Keratinocyte (primary cell): ENCODE data around the gene NR6A1. TPM values are rescaled to one million over a fixed set of nuclear protein-coding genes. Genes with fewer than 3 reads are reported as not detected.

Source experiments
- DNase-seq: peaks from one replicate; pipeline ENCODE4 v3.0.0-alpha.2; 2011; ENCODE audit warnings: low read depth, missing footprints, low spot score
- FAIRE-seq: peaks from 2 replicates; lab custom pipeline; 2011; peaks lifted over from hg19 to GRCh38; lab: Jason Lieb, UNC
- H2AFZ ChIP-seq: 2 replicates; pipeline ENCODE4 v1.6.0; 2012; ENCODE audit warnings: low read length, control low read depth, inconsistent platforms; ENCODE audit not compliant: control insufficient read depth
- H3K27ac ChIP-seq: 2 replicates; pipeline ENCODE4 v1.5.1; 2011; ENCODE audit warnings: low read length; ENCODE audit not compliant: control insufficient read depth, insufficient read depth
- H3K27me3 ChIP-seq: 3 replicates; pipeline ENCODE4 v1.6.0; 2011; ENCODE audit warnings: low read length; ENCODE audit not compliant: control insufficient read depth, insufficient read depth; ENCODE audit errors: extremely low read depth
- H3K36me3 ChIP-seq, 2 experiments: 2 replicates in 1 of 2; 3 replicates in 1 of 2; pipeline ENCODE4 v1.5.1; 2011; ENCODE audit warnings: low read length in 2 of 2, mild to moderate bottlenecking in 1 of 2; ENCODE audit not compliant: control insufficient read depth in 2 of 2, insufficient read depth in 2 of 2; ENCODE audit errors: extremely low read depth in 1 of 2
- H3K4me1 ChIP-seq: 3 replicates; pipeline ENCODE4 v1.5.1; 2011; ENCODE audit warnings: low read length; ENCODE audit not compliant: control insufficient read depth, insufficient read depth; ENCODE audit errors: extremely low read depth
- H3K4me2 ChIP-seq: 3 replicates; pipeline ENCODE4 v1.6.0; 2011; ENCODE audit warnings: low read depth, low read length; ENCODE audit not compliant: control insufficient read depth, insufficient read depth; ENCODE audit errors: extremely low read depth
- H3K4me3 ChIP-seq, 3 experiments: fragments of 200-600 bp in 1 of 3; sonication (generic) in 1 of 3; 2 replicates in 2 of 3; 3 replicates in 1 of 3; pipeline ENCODE4 v1.5.1; 2011 to 2016; ENCODE audit warnings: low read length in 3 of 3, mild to moderate bottlenecking in 3 of 3, control low read depth in 2 of 3, inconsistent platforms in 1 of 3, low read depth in 1 of 3, mixed read lengths in 1 of 3, mixed run types in 1 of 3, moderate library complexity in 1 of 3; ENCODE audit not compliant: control insufficient read depth in 2 of 3, insufficient read depth in 2 of 3; ENCODE audit errors: extremely low read depth in 1 of 3
- H3K79me2 ChIP-seq: 2 replicates; pipeline ENCODE4 v1.6.0; 2012; ENCODE audit warnings: low read length; ENCODE audit not compliant: control insufficient read depth, insufficient read depth
- H3K9ac ChIP-seq: 3 replicates; pipeline ENCODE4 v1.6.0; 2011; ENCODE audit warnings: low read length; ENCODE audit not compliant: control insufficient read depth, insufficient read depth; ENCODE audit errors: extremely low read depth
- H3K9me1 ChIP-seq: 3 replicates; pipeline ENCODE4 v1.6.0; 2011; ENCODE audit warnings: low read length; ENCODE audit not compliant: control insufficient read depth, insufficient read depth; ENCODE audit errors: extremely low read depth
- H3K9me3 ChIP-seq: 2 replicates; pipeline ENCODE4 v1.5.1; 2012; ENCODE audit warnings: low read depth, low read length; ENCODE audit not compliant: control insufficient read depth
- H4K20me1 ChIP-seq: 3 replicates; pipeline ENCODE4 v1.6.0; 2011; ENCODE audit warnings: low read length; ENCODE audit not compliant: control insufficient read depth, insufficient read depth; ENCODE audit errors: extremely low read depth
- CTCF ChIP-seq, 3 experiments: IDR thresholded peaks in 1 of 3; conservative IDR thresholded peaks in 1 of 3; optimal IDR thresholded peaks in 1 of 3; 2 replicates in 2 of 3; 3 replicates in 1 of 3; pipeline versions ENCODE3 to v1.5.1; 2011; ENCODE audit warnings: low read length in 3 of 3, mild to moderate bottlenecking in 3 of 3, moderate library complexity in 2 of 3, control low read depth in 1 of 3, inconsistent platforms in 1 of 3; ENCODE audit not compliant: insufficient read depth in 2 of 3; ENCODE audit errors: extremely low read depth in 1 of 3
- EZH2 ChIP-seq: IDR thresholded peaks from one replicate; pipeline ENCODE4 v1.6.1; 2012; ENCODE audit warnings: inconsistent platforms, mild to moderate bottlenecking, low read length, moderate library complexity
- dilution Hi-C: fragments of 300-500 bp; cut with MboI; formaldehyde crosslinking; loops from one replicate; pipeline ENCODE4 v1.7.0; 2020; ENCODE audit warnings: low sequenced_read_pairs; ENCODE audit not compliant: extremely low pct_ligation_motif_present
- polyA plus RNA-seq, 5 experiments: library from polyadenylated mRNA; depleted of rRNA in 3 of 5; stranded (reverse) in 3 of 5; stranded (forward) in 1 of 5; unstranded in 1 of 5; fragments of >200 nt; gene quantifications; 1 replicate in 1 of 5; 2 replicates in 3 of 5; 3 replicates in 1 of 5; pipeline versions ENCODE4 v1.2.1 to v1.2.3, GENCODE V29; 2011 to 2012; ENCODE audit warnings: missing spikeins in 2 of 5, low read depth in 1 of 5, low replicate concordance in 1 of 5

NR6A1 gene
- polyA plus RNA-seq, 1 donor (not counting 4 experiments of a cell fraction or from before 2014, with no cell fraction given), result 1.8 TPM

- FAIRE-seq (no peak), DNase-seq (no peak)
- Histone ChIP-seq H3K4me2 (no peak overlapping the region), H3K27ac (no peak overlapping the region), H3K27me3 (no peaks in the 10 kb centered on the region), H3K9me1 (no peaks in the 10 kb centered on the region), H3K79me2 (no peaks in the 10 kb centered on the region), H3K9ac (no peak overlapping the region), H3K4me3 (no peak overlapping the region), H3K4me1 (peaks cover 41% of the 10 kb centered on the region), H2AFZ (no peak overlapping the region), H3K9me3 (no peaks in the 10 kb centered on the region), H3K36me3 (peaks cover 0 to 4% of the 10 kb centered on the region in 2 experiments), H4K20me1 (no peaks in the 10 kb centered on the region)
- dilution Hi-C loops, result no loop called here
- TF ChIP-seq CTCF (optimal IDR thresholded peaks at IDR 0.05 in 1 of 3, IDR thresholded peaks at IDR 0.05 in 1 of 3, conservative IDR thresholded peaks at IDR 0.05 in 1 of 3; ENCODE audit: extremely low read depth in 1 of 3, insufficient read depth in 2 of 3, low read length in 3 of 3), result no peak
- no peak for TF ChIP-seq EZH2
These were observed 75.7 kb downstream of the NR6A1 start for GRCh38 chr9:124695280-124695890.

GRCh38 chr9:124694414-124695279 lies 76.5 kb downstream of the NR6A1 start:
- Histone ChIP-seq H3K4me2 (no peak overlapping the region), H3K9me1 (no peaks in the 10 kb centered on the region), H3K9ac (no peak overlapping the region), H4K20me1 (no peaks in the 10 kb centered on the region), H3K4me3 (no peak overlapping the region), H3K27ac (no peak overlapping the region), H3K36me3 (peaks cover 0 to 4% of the 10 kb centered on the region in 2 experiments), H3K27me3 (no peaks in the 10 kb centered on the region), H3K4me1 (peaks cover 41% of the 10 kb centered on the region), H3K9me3 (no peaks in the 10 kb centered on the region), H3K79me2 (no peaks in the 10 kb centered on the region), H2AFZ (no peak overlapping the region)
- no peak for DNase-seq
- TF ChIP-seq CTCF (optimal IDR thresholded peaks at IDR 0.05 in 1 of 3, IDR thresholded peaks at IDR 0.05 in 1 of 3, conservative IDR thresholded peaks at IDR 0.05 in 1 of 3; ENCODE audit: extremely low read depth in 1 of 3, insufficient read depth in 2 of 3, low read length in 3 of 3), result no peak
- dilution Hi-C loops, result no loop called here
- FAIRE-seq, result no peak
